GM18508 (cell line): ENCODE data around the gene ADAMTS17.

ENCODE experiments used
- ATAC-seq: cut with Tn5 transposase; IDR thresholded peaks from one replicate; pipeline ENCODE4 v1.9.1; 2021; ENCODE audit warnings: moderate number of reproducible peaks; ENCODE audit not compliant: insufficient read depth, unreplicated experiment

The ADAMTS17 gene

DNA sequence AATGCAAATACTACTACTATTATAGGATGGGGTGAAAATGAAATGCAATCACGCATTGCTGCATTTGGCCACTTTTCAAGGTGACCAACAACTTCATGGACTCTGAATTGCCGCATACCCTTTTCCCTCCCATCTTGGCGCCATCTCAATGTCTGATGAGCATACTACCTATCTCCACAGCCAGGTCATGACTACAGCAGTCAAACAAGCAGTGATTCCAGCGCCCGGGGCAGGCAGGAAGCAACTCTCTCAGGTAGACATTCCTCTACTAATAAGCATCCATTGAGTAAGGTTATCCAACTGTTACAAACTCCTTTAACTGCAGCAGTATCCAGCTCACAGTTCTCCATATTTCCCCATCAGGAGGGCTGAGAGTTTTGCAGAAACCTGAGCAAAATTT lies 155.4 kb downstream of the ADAMTS17 start:
- no peak for ATAC-seq

DNA sequence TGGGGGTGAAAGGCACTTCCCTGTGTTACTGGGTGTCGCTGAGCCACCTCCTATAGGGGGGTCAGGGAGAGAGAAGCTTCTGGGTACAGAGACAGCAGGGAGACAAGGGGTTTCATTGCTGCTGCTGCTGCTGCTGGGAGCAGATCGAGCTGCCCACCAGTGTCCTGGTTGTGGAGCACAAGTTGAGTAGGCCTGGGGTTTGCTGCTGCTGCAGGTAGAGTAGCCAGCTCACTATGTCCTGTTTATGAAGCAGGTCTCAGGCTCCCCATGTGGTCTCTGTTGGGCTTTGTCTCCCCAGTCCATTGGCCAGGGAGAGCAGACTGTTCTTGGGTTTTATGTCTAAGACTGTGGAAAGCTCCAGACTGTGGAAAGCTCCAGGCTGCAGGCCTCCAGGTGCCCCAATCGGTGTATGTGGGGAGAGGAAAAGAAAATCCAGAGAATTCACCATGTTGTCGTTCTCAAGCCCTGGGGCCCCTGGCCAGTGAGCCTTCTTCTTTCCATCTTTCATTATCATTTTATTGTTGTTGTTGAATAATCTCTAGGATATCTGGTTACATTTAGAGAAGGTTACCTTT lies 157.8 kb downstream of the ADAMTS17 start:
- no peak for ATAC-seq

DNA sequence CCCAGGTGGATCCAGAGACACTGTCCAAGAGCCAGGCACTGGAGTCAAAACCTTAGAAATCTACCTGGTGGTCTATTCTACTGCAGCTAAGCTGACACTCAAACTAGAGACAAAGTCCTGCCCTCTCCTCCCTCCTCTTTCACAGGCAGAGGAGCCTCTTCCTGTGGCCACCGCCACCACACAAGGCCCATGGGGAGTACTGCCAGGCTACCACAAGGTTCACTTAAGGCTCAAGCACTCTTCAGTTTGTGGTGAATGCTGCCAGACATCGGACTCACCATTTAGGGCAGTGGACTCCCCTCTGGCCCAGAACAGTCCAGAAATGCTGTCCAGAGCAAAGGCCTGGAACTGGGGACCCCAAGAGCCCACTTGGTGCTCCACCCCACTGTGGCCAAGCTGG lies 160.9 kb downstream of the ADAMTS17 start:
- no peak for ATAC-seq

DNA sequence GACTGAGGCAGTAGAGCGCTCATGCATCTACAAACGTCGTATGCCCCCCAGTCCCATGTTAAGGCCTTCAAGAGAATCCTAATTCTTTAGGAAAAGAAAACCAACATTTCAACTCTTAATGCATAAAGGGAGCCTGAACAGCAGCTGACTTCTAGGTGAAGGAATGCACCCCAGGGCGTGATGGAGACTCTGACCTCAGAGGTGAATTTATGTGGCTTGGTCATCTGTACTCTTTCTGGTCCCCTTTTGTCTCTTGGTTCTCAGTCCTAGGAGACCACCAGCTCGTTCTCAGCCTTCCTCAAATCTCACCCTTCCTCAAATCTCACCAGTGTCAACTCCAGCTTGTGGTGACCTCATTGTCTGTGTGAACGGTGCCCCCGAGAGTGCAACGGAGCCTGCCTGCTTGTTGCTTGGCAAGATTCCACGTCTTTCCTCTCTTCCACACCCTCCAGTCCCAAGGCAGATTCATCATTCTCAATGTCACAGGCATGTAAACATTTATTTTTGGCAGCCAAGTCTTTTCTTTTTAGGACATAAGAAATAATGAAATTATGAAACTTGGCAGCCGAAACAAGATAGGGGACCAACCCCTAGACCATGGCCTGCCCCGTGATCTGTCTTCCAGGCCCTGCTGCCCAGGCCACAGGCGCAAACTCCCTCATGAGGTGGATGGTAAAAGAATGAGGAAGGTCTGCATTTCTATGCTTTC lies 166.2 kb downstream of the ADAMTS17 start:
- no peak for ATAC-seq

DNA sequence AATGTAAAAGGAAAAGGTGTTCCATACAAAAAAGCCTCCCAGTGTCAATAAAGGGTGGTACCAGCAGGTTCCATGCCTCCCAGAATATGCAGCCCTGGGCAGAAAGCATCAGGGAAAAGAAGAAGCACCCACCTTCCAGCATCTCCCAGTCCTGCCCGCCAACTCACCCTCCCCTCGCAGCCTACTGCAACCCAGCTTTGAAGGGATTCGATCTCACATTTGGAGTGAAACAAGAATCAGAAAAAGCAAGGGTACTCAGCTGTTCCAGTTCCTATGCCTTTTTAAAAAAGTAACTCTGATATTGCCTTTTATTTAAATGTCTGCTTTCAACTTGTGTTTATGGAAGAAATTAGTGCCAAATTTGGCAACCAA lies 166.9 kb downstream of the ADAMTS17 start:
- no peak for ATAC-seq

DNA sequence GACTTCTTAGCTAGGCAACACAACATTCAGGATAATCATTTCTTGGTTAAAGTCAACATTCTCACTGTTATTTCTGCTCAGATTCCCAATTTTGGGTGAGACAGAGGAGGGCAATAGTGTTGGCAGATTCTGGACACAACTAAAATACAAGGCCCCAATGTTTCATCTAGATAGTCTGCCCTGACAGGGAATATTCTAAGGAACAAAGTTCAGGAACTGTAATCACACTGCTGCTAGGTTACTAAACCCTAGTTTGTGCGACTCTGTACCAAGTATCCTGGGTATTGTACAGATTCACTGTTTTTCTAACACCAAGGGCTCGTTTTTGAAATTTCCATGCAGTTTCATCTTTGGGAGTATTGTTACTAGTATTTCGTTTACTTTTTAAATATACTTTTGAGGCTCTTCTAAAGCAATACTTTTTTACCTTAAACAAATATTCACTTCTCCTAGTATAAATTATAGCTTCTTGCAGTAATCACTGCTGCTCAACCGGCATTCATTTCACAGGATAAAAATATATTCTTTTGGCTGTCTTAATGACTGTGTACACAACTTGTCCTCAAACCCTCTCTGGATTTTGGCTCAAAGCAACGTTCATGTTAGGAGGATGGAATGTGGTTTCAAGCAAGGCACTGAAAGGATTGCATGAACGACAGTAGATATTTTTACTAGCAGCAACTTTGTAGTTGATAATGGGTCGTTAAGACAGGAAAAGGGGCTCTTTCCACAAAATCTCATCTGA lies 167.4 kb downstream of the ADAMTS17 start:
- no peak for ATAC-seq

DNA sequence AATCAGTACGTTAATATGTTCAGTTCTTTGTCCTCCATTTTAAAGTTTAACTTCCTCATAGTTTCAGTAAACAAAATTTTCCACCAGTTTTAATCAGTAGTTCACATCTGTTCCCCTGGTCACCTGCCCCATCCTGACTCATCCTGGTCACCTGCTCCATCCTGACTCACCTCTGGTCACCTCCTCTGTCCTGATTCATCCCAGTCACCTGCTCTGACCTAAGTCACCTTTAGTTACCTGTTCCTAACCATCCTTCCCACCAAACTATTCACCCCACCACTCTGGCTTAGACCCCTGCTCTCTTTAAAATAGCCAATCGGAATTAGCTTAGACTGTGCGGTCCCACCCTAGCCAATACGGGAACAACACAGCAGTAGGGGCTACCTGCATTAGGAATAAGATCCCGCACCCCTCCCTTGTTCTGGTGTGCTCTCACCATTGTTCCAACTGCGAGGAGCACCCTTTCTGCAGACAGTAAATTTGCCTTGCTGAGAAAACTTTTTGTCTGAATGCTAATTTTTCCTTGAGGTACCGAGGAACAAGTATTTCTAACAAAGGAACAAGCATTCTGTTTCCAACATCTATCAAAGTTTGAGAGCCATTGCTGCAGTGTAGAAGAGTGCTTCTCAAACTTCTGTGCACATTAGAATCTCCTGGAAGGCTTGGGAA lies 169.3 kb downstream of the ADAMTS17 start:
- no peak for ATAC-seq

DNA sequence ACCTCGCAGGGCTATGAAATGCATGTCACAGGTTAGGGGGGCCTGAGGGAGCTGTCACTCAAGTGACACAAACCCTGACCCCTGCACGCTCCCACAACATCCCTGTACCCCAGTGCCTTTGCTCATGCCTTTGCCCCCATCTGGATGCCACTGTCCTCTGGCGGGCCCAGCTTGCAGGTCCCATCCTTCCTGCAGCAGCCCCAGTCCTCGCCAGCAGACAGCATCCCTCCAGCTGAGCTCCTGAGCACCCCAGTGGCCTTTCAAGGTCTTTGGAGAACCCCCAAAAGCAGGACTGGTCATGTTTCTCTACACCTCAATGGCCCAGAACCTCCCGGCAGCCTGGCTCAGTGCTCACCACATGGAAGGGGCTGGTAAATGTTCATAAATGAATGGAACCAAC lies 170.4 kb downstream of the ADAMTS17 start:
- no peak for ATAC-seq

DNA sequence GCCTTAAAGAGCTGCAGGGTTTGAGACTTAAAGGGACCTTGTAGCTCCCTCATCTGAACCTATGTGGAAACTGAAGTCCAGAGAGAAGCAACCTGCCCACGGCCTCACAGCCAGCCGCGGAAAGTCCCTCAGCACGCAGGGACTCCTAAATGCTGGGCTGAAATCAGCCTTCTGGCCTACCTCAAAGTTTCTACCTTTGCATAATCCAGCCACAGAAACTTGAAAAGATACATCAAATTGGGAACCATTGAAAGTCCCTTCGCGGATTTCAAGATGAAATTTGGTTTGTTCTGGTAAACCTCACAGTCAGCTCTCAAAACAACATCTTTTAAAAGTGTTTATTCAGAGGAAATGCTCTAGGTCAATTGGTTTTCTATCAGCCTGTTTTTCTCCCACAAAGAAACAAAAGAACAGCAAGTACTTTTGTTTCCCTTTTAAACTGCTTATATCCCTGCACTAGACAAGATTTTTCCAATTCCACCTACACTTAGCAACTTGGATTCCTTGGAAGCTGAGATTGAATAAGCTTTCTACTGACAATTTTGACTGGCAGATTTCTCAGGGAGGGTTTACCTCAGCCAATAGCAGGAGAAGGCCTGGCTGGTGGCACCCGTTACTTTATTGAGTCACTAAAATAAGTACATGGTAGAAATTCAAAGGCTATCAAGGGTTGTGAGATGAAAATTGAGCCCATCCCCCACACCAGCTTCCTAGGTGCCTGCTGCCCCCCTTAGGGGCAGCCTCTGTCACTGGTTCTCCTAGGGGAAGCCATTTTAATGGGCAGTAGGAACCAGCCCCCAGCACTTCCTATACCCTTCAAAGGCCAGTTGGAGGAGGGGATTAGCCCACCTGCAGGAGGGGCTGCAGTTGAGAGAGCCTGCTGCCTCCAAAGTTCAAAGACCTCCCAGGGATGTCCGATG lies 171.2 kb downstream of the ADAMTS17 start:
- ATAC-seq, result peak; percentile 73

DNA sequence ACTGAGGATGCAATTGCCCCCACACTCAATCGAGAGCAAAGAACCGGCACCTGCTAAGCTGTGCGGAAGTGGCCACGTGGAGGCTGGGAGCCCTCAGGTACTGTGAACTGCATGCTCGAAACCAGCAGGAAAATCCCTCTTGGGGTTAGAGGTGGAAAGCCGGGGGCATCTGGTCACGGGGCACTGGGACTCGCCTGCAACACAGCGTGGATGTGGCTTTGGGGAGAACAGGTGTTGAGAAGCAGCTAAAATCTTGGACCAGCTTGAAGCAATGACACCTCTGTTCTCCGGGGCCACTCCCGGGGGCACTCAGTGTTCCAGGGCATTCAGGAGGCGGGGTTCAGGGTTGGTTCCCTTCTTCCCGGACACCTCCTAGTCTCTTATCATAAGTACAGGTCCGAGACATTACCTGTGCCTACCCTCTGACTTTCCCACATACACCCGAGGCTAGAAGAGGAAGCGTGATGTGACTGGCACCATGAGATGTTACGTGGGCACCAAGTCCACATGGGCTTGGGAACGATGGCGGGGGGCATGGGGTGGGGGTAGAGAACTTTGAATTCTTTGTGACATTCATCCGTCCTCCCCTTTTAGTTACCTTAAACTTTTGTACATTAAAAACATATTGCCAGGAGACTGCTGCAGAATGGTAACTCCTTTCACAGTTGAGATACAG lies 172.0 kb downstream of the ADAMTS17 start:
- no peak for ATAC-seq

DNA sequence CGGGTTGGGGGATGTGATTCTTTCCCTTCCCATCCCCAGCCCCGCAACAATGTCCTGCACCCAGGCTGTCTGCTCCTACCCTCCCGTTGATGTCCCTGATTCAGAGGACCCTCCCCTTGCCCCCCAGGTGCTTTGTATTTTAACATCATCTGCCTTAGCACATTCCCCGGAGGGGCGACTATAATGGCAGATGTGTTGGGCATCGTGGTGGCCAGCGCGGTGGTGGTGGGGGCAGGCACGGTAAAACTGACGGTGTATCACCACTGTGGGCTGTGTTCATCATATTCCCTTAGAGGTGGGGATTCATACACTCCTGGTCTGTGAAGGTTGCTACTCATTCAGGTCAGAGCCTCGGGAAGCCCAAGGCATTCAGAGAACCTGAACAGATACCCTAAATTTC lies 173.0 kb downstream of the ADAMTS17 start:
- no peak for ATAC-seq

DNA sequence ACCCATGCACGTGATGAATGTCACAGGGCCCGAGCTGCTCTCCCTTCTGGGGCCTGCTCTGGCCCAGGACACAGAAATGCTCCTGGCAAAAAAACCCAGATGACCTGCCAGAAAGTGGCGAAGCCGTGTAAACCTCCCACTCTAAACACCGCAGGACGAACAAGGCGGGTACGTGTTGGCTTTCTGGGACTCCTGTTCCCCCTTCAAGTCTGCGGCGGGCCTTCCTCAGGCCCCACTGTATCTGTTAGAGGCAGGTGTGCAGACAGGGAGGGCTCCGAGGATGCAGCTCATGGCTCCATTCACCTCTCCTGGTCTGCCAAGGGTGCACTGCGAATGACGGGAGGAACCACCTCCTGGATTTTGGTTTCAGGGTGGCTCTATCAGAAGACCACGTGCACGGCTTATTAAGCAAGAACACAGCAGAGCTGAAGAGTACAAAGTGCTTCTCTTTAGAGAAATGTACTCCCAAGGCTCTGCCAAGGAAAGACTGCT lies 173.8 kb downstream of the ADAMTS17 start:
- ATAC-seq, result no peak

DNA sequence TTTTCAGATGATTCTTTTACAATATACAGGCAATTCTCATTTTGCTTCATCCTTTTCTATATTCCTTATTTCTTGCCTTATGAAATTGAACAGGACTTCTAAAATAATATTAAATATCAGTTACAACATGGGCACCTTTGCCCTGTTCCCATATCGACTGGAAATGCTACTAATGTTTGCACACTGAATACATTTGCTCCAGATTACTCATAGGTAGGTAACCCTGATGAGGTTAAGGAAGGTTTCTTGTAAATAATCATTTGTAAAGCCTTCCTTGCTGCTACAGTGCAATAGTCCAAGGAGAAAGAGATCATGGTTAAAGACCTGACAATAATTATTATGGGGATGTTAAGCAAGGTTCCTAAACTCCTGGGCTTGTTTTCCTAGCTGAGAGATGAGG lies 175.5 kb downstream of the ADAMTS17 start:
- ATAC-seq, result no peak

DNA sequence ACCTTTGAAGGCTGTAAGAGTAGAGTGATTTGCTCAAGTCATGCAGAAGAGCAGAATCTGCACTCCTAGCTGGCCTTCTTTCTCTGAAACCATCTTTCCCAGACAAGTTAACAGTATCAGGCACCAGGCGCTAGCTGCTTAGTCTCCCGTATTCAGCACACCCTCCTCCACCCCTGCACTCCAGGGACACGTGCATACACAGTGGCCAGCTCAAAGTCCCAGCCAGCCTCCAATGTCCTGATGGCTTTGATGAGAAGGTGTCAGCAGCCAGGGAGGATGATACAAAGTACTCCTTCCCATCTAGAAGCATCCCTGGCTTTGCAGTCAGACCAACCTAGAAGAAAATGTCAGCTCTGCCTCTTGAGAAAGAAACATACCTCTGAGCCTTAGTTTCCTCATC lies 177.8 kb downstream of the ADAMTS17 start:
- ATAC-seq, result no peak

DNA sequence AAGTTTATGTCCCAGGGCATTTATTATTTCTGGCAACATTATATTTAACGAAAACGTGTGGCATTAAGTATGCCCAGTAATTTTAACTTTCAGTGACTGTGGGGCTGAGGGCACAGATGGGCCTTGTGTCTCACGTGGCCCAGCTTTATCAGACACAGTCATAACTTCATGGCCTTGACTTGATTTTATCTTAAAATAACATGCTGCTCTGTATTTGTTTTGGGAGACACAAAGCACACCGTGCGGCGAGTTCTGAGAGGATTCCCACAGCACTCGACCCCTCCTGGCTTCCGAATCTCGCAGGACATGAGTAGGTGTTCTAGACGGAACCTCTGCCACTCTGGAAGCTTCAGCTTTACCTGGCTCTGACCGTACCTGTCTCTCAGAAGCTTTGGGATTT lies 180.8 kb downstream of the ADAMTS17 start:
- ATAC-seq, result no peak

DNA sequence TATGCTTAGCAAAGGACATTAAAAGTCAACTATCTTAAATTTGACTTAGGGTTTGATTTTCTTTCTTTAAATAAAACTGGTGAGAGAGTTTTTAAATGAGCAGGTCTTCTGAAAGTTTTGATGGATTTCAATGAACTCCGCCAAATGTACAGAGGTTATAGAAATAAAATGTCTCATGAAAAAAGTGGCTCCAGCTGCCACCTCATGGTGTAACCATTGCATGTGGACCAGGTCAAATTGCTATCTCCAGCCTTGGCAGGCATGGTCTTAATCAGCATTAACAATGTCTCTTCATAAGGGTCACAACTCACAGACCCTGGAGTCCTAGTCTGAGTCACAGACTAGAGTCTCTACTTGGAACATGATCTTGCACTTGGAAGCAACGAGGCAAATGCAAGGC lies 182.3 kb downstream of the ADAMTS17 start:
- ATAC-seq, result no peak

DNA sequence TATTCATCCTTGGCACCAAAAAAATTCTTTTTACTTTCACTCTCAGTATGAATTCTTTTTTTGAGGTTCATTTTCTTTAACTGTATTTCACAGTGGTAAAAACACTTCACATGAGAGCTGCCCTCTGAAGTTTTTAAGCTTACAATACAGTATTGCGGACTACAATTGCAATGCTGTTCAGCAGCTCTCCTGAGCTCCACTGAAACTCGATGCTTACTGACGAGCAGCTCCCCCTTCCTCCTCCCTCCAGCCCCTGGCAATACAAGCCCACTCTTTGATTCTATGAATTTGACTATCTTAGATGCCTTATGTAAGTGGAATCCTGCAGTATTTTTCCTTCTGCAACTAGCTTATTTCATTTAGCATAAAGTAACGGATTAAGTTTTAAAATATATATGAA lies 183.4 kb downstream of the ADAMTS17 start:
- no peak for ATAC-seq

DNA sequence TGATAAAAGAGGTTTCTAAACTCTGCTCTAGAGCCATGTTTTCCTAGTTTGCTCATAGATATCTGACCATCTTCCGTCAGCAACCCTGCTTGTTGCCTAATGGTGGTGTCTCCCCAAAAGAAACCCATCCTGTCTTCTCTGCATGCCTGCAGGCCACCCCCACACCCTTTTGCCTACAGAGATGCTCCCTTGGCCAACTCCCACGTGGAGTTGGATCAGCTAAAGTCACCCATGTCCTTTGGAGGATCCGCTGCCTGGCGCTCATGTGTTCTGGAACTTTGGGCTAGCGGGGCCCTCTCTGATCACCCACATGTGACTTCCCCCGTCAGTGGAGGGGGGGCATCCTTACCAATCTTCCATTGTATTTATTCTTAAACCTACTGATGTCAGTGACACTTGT lies 185.6 kb downstream of the ADAMTS17 start:
- no peak for ATAC-seq

DNA sequence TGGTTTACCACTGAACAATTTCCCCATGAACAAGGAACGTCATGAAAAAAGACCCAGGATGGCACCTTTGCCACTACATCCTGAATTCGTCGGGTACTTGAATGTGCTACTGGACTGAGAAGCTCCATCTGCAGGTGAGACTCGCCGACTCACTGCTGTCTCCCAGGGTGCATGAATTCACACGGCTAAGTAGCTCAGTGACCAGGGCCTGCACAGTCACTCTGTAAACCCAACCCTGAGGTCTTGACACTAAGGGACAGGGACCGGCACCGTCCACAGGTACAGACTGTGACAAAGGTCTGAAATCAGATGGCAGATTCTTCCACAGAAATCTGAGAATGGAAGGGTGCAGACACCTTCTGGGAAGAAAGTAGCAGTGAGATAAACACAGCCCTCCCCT lies 187.4 kb downstream of the ADAMTS17 start:
- no peak for ATAC-seq

DNA sequence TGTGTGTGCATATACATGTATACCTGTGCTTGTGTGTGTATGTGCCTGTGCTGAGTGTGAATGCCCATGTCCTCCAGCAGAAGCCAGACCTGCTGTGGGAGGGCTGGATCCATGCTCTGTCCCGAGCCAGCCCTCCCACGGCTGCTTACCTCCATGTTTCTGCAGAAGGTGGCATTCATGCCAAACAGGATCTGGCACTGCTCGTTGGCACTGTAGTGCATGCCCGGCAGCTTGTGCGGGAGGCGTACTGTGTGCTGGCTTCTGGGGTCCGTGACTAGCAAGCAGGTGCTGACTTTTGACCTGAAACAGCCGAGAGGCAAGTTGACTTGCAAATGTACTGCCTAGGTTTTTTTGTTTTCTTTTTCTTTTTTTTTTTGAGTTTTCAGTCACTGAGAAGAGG lies 189.3 kb downstream of the ADAMTS17 start:
- no peak for ATAC-seq
